IPS DF 4.7 (cell line): ENCODE measurements around the gene SMC3.
"Not testable (repeated sequence)": the region's sequence is repeated elsewhere in the genome, so short reads cannot be mapped to it uniquely, and the experiment has no call there.

Experiments used
- DNase-seq: peaks from one replicate; pipeline ENCODE4 v3.0.0-alpha.2; 2013; ENCODE audit warnings: low spot score; ENCODE audit errors: extremely low read depth

The SMC3 gene

GRCh38 chr10:110567201-110568054, at the start of gene SMC3:
Gene SMC3 (plus strand): TSS chr10:110567695. CDS start chr10:110567817, 122 bp downstream.
- DNase-seq: peak; percentile 81

- no peak for DNase-seq
Observed at GRCh38 chr10:110522365-110522988, 45.0 kb upstream of the SMC3 start.

GRCh38 chr10:110523736-110524135, 43.8 kb upstream of the SMC3 start:
- DNase-seq: no peak

GRCh38 chr10:110524179-110524858, 43.2 kb upstream of the SMC3 start:
- DNase-seq: no peak

GRCh38 chr10:110524859-110525232, 42.6 kb upstream of the SMC3 start:
- no peak for DNase-seq

GRCh38 chr10:110525349-110526260, 41.9 kb upstream of the SMC3 start:
- DNase-seq: no peak

DNA sequence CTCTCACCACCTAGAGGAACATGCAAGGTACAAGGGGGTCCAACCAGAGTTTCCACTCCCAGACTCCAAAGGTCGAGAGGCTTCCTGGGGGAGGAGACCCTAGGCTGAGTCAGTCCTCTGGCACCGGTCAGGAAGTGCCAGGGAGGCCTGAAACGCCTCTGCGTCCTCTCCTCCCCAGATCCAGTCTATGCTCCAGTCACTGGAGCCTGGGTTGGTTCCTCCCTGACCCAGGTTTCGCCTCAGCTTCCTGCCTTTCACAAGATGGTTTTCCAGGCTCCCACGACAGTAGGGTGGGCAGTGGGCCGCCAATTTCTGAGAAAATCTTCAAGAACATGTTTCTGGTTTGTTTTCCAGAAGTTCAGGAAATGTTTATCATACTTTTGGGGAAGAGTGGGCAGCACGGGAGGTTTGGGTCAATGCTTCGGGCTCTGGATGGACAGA, 39.7 kb upstream of the SMC3 start:
- DNase-seq: no peak

- no peak for DNase-seq
Observed at GRCh38 chr10:110528224-110528996, 39.1 kb upstream of the SMC3 start.

GRCh38 chr10:110528997-110529524, 38.4 kb upstream of the SMC3 start:
- DNase-seq: not testable (repeated sequence)

- DNase-seq: no peak
Observed at GRCh38 chr10:110529596-110530011, 37.9 kb upstream of the SMC3 start.

DNA sequence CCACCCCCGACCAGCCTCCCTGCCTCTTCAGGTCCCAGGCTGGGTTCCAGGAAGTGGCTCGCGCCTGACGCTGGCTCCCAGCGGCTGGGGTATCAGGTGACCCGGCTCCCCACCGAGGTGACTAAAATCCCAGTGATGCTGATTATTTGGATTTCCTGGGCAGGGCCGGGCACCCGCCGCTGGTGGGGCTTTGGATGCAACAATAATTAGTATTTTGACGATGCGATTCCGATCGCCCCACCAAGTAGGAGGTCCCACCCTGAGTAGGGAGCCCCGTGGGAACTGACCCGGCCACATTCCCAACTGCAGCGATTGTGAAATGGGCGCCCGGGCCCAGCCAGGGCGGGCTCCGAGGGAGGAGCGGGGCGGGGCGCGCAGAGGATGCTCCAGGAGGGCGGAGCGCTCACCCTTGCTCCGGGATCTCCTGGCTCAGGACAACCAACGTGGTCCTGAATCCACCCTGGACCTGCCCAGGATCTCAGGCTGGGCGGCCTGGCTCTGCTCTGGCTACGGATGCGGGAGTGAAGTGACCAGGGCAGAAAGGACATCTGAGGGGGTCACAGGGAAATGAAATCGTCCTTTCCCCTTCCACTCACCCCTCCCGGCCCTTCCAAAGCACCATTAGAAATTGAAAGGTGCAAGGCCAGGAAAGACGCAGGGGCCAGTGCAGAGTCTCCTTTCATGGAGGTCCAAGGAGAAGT, 37.2 kb upstream of the SMC3 start:
- no peak for DNase-seq

DNA sequence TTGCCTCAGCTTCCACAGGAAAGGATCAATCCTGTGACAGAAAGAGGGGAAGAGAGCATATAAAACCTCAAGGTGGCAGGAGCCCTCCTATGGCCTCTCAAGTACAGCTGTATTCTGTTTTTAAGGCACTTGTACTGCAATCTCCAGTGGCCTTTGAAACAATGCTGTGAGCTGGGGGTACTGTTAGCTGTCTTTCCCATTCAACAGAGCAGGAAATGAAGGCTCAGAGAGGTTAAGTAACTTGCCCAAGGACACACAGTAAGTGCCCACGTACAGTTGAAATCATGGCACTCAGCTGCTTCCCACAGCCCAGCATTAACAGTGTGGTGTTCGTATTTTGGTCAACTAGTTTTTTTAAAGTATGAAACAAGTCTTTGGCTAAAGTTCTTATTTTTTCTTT, 35.8 kb upstream of the SMC3 start:
- DNase-seq: no peak

DNA sequence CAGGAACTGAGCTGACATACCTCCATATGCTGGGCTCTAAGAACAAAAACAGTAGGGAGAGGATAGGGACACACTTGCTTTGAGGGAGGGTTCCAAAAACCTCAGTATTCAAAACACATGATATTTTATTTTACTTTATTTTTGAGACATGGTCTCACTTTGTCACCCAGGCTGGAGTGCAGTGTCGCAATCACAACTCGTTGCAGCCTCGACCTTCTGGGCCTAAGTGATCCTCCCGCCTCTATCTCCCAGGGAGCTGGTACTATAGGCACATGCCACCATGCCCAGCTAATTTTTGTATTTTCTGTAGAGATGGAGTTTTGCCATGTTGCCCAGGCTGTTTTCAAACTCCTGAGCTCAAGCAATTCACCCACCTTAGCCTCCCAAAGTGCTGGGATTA, 34.9 kb upstream of the SMC3 start:
- DNase-seq: not testable (repeated sequence)

DNA sequence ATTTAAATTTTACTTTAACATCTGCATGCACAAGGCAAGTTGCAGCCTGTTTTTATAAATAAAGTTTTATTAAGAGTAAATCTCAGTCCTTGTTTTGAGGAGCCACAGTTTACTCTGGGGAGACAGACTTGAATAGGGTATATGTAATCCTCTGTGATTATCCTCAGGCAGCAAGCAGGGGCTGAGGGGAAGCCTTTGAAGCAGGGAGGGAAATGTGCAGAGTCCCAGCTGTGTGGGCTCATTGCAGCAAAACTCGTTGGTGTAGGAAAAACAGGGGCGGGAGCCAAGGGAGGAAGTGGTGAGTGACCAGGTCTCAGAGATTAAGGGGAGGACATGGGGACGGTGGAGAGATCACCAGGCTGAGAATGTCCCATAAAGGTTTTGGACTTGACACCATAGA, 34.3 kb upstream of the SMC3 start:
- no peak for DNase-seq

DNA sequence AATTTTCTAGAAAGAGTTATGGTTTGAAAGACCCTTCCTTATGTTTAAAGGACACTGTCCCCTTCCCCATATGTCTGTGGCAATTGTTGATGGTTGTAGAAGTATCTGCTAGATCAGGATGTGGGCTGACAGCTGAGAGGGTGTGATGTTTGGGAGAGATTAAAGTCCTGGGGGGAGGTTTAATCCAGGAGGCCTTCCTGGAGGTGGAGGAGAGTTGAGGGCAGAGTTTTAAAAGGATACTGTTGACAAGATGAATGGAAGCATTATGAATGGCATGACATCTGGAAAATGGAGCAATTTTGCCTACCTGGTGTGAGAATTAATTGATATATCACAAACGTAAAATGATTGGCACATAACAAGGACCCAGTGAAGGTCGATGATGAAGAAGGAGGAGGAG, 32.9 kb upstream of the SMC3 start:
- no peak for DNase-seq

DNA sequence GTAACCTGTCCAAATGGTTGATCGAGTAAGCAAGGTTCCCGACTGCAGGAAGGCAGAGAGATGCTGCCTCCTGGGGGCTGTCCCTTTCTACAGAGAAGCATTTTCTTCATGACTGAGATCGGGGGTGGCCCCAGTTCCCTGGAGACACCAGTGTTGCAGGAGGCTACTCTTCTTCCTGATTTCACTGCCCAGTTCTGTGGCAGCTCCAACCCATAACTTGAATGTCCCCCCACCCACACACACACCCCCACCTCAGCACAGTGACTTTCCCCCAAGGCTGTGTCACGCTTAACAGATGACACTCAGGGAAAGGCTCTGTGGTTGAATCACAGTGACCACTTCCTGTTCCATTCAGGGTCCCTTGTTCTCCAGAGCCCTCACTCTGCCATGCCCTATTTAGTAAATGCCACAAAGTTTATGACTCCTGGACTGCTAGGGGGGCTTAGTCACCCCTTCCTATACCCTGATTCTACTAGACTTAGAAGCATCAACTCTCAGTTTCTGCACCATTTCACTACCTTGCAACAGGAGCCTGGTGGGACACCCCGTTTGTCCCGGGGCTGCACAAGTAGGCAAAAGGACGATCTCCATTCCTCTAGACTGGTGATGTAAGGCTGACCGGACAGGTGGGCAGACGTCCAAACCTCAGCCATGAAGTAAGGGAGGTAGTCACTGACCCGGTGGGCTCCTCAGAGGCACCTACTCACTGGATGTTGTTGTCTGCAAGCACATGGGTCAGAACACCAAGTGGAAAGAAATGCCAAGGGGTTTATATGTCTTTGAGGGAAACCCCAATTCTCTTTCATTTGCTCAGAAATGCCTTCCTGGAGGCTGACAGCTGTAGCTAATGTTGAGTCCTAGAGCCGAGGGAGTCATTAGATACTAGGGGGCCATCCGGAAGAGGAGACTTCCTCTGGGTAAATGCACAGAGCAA, 31.3 kb upstream of the SMC3 start:
- no peak for DNase-seq

DNA sequence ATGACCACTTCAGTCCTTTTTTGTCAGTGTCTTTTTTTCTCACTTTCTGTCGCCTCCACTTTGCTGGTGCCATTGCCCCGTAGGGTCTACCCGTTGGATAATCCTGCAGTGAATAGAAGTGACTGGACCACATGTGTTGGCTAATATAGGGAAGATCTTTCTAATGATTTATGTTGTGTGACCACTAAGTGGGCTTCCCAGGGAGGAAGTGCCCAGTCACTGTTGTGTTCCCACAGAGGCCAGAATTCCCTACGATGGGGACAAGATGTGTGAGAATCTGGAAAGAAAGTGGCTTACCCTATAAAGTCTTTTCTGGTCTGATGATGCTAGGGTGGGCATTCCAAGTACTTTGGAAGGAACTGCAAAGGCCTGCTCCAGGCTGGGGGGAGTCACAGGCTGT, 28.4 kb upstream of the SMC3 start:
- DNase-seq: no peak

GRCh38 chr10:110540031-110540430, 27.5 kb upstream of the SMC3 start:
- no peak for DNase-seq
